ENCODE results near the gene ARHGEF35. TPM values are rescaled to one million over a fixed set of nuclear protein-coding genes. Genes with fewer than 3 reads are reported as not detected.

Gene ARHGEF35
- total and polyA plus RNA-seq, 2 of the 4 experiments (the other 2 are of a cell fraction): not detected

- POLR2A ChIA-PET (ENCODE audit: unreplicated experiment): no interaction called here
- Histone ChIP-seq H3K14ac (replicated peaks; ENCODE audit: low read depth, low read length) (no peak overlapping the region), H3K27me3 (ENCODE audit: control insufficient read depth, insufficient read depth, low read length) (no peaks in the 10 kb centered on the region), H4K5ac (ENCODE audit: low read depth, low read length) (no peak overlapping the region), H3K9ac (ENCODE audit: low read depth, low read length) (no peak overlapping the region), H3K36me3 (ENCODE audit: control insufficient read depth, insufficient read depth, low read length) (no peaks in the 10 kb centered on the region), H3K4me1 (ENCODE audit: control insufficient read depth, insufficient read depth, low read length) (no peaks in the 10 kb centered on the region), H3K27ac (ENCODE audit: insufficient read depth, low read length) (no peak overlapping the region), H2AFZ (replicated peaks; ENCODE audit: low read length, poor library complexity) (no peak overlapping the region), H2AK5ac (ENCODE audit: low read depth, low read length) (no peak overlapping the region), H3K4me3 (ENCODE audit: insufficient read depth, low read depth, low read length) (no peak overlapping the region), H4K20me1 (ENCODE audit: insufficient read depth, low read length) (no peaks in the 10 kb centered on the region), H3K56ac (ENCODE audit: extremely low read depth, insufficient read depth, low read length) (no peak overlapping the region), H4K8ac (ENCODE audit: low read depth in 2 of 2, low read length in 2 of 2) (no peak overlapping the region), H2BK120ac (ENCODE audit: low read depth, low read length) (no peak overlapping the region), H3K23ac (ENCODE audit: low read depth, low read length) (no peak overlapping the region), H3K9me1 (ENCODE audit: insufficient read depth, low read length) (no peaks in the 10 kb centered on the region), H3K4ac (ENCODE audit: low read depth, low read length) (no peak overlapping the region), H4K91ac (ENCODE audit: insufficient read depth, low read depth, low read length) (no peak overlapping the region), H3K9me3 (ENCODE audit: control insufficient read depth, insufficient read depth, low read length) (peaks cover 3% of the 10 kb centered on the region), H3K79me1 (ENCODE audit: low read depth in 1 of 2, low read length in 2 of 2) (no peaks in the 10 kb centered on the region), H2AK9ac (replicated peaks; ENCODE audit: low read depth, low read length, poor library complexity) (no peak overlapping the region), H3K4me2 (ENCODE audit: low read depth, low read length) (no peak overlapping the region), H2BK20ac (ENCODE audit: low read depth, low read length) (no peak overlapping the region), H2BK5ac (ENCODE audit: low read depth, low read length, poor library complexity, severe bottlenecking) (no peak overlapping the region), H3K18ac (ENCODE audit: low read depth, low read length) (no peak overlapping the region), H2BK15ac (ENCODE audit: low read depth, low read length) (no peak overlapping the region)
- no peak for TF ChIP-seq CHD1 (IDR thresholded peaks at IDR 0.05; ENCODE audit: low read depth, low read length)
- TF ChIP-seq MXI1 (IDR thresholded peaks at IDR 0.05; ENCODE audit: borderline replicate concordance, low read depth, low read length): no peak
- no peak for TF ChIP-seq SMC3 (IDR thresholded peaks at IDR 0.05; ENCODE audit: low read depth, low read length)
- TF ChIP-seq, protein P1, sequence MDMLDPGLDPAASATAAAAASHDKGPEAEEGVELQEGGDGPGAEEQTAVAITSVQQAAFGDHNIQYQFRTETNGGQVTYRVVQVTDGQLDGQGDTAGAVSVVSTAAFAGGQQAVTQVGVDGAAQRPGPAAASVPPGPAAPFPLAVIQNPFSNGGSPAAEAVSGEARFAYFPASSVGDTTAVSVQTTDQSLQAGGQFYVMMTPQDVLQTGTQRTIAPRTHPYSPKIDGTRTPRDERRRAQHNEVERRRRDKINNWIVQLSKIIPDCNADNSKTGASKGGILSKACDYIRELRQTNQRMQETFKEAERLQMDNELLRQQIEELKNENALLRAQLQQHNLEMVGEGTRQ (IDR thresholded peaks at IDR 0.05; ENCODE audit: low read depth, low read length): no peak
- no peak for TF ChIP-seq BHLHE40 (IDR thresholded peaks at IDR 0.05; ENCODE audit: low read depth, low read length)
- no peak for TF ChIP-seq MAFK (IDR thresholded peaks at IDR 0.05; ENCODE audit: low read depth, low read length)
- no peak for TF ChIP-seq MAZ (IDR thresholded peaks at IDR 0.05; ENCODE audit: borderline replicate concordance, low read depth, low read length)
- TF ChIP-seq, protein P2, sequence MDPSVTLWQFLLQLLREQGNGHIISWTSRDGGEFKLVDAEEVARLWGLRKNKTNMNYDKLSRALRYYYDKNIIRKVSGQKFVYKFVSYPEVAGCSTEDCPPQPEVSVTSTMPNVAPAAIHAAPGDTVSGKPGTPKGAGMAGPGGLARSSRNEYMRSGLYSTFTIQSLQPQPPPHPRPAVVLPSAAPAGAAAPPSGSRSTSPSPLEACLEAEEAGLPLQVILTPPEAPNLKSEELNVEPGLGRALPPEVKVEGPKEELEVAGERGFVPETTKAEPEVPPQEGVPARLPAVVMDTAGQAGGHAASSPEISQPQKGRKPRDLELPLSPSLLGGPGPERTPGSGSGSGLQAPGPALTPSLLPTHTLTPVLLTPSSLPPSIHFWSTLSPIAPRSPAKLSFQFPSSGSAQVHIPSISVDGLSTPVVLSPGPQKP (IDR thresholded peaks at IDR 0.05; ENCODE audit: borderline replicate concordance, low read depth, low read length): no peak
- no peak for TF ChIP-seq NFE2L2 (IDR thresholded peaks at IDR 0.05; ENCODE audit: low read depth, low read length)
- TF ChIP-seq CEBPB (IDR thresholded peaks at IDR 0.05; ENCODE audit: low read depth, low read length): no peak
- no peak for TF ChIP-seq FOS (IDR thresholded peaks at IDR 0.05; ENCODE audit: low read depth, low read length)
- TF ChIP-seq RFX5 (IDR thresholded peaks at IDR 0.05; ENCODE audit: low read depth, low read length): no peak
- no peak for TF ChIP-seq RCOR1 (IDR thresholded peaks at IDR 0.05; ENCODE audit: insufficient replicate concordance, low read length)
- TF ChIP-seq POLR2A (IDR thresholded peaks at IDR 0.05; ENCODE audit: low read depth, low read length): no peak
- TF ChIP-seq, protein P3, sequence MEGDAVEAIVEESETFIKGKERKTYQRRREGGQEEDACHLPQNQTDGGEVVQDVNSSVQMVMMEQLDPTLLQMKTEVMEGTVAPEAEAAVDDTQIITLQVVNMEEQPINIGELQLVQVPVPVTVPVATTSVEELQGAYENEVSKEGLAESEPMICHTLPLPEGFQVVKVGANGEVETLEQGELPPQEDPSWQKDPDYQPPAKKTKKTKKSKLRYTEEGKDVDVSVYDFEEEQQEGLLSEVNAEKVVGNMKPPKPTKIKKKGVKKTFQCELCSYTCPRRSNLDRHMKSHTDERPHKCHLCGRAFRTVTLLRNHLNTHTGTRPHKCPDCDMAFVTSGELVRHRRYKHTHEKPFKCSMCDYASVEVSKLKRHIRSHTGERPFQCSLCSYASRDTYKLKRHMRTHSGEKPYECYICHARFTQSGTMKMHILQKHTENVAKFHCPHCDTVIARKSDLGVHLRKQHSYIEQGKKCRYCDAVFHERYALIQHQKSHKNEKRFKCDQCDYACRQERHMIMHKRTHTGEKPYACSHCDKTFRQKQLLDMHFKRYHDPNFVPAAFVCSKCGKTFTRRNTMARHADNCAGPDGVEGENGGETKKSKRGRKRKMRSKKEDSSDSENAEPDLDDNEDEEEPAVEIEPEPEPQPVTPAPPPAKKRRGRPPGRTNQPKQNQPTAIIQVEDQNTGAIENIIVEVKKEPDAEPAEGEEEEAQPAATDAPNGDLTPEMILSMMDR (conservative IDR thresholded peaks at IDR 0.05; ENCODE audit: low read depth, low read length): no peak
- in situ Hi-C loops (cut with MboI; ENCODE audit: low sequenced_read_pairs): no loop called here
- CTCF ChIA-PET: no interaction called here
- ATAC-seq (ENCODE audit: low read depth): no peak
- dilution Hi-C loops (cut with HindIII; ENCODE audit: low sequenced_read_pairs, unreplicated experiment): no loop called here
- no peak for DNase-seq
- BruUV-seq (replicated peaks): no TSS peak
- intact Hi-C loops (cut with micrococcal nuclease): no loop called here
- 100% methylated on average over 2 of the region's 3 CpGs; no CpG with 5 or more reads in 1 of the 2 experiments for WGBS, 2 experiments (ENCODE audit: extremely low coverage in 2 of 2, insufficient read length in 1 of 2)
Observed at GRCh38 chr7:144142187-144142586, 53.4 kb downstream of the ARHGEF35 start.

Measured in IMR-90 (cell line).